CD14-positive monocyte (primary cell): Measurements from ENCODE around the gene OAF. TPM values are rescaled to one million over a fixed set of nuclear protein-coding genes. Genes with fewer than 3 reads are reported as not detected.
A peak's percentile ranks its signal among the peaks of the same experiment; 100 is the strongest.

ENCODE experiments used
- DNase-seq, 3 donors: peaks; one replicate each; pipeline ENCODE4 v3.0.0-alpha.2; 2011 to 2022
- H2AFZ ChIP-seq: 2 replicates; pipeline ENCODE4 v1.6.0; 2012; ENCODE audit warnings: mild to moderate bottlenecking, low read depth, low read length, inconsistent platforms; ENCODE audit not compliant: insufficient read depth, poor library complexity, severe bottlenecking
- H3K27ac ChIP-seq, 2 donors: 1 replicate in 1 of 2; 2 replicates in 1 of 2; pipeline ENCODE4 v1.5.1; 2012 to 2013; ENCODE audit warnings: low read length in 2 of 2, control low read depth in 1 of 2, inconsistent platforms in 1 of 2, low read depth in 1 of 2, mild to moderate bottlenecking in 1 of 2
- H3K27me3 ChIP-seq, 2 donors: one replicate each; pipeline versions ENCODE4 v1.6.0 to v1.6.1; 2011 to 2013; ENCODE audit warnings: low read length in 2 of 2; ENCODE audit not compliant: control insufficient read depth in 2 of 2, insufficient read depth in 2 of 2
- H3K36me3 ChIP-seq, 2 donors: replicated peaks in 1 of 2; 1 replicate in 1 of 2; 2 replicates in 1 of 2; pipeline versions ENCODE4 v1.5.1 to v1.6.1; 2012 to 2013; ENCODE audit warnings: low read length in 2 of 2, control low read depth in 1 of 2, inconsistent platforms in 1 of 2, mild to moderate bottlenecking in 1 of 2; ENCODE audit not compliant: insufficient read depth in 2 of 2, control insufficient read depth in 1 of 2
- H3K4me1 ChIP-seq, 2 donors: 1 replicate in 1 of 2; 2 replicates in 1 of 2; pipeline versions ENCODE4 v1.5.1 to v1.6.1; 2012 to 2013; ENCODE audit warnings: low read length in 2 of 2, control low read depth in 1 of 2, inconsistent platforms in 1 of 2, mild to moderate bottlenecking in 1 of 2, moderate library complexity in 1 of 2; ENCODE audit not compliant: insufficient read depth in 2 of 2, control insufficient read depth in 1 of 2
- H3K4me2 ChIP-seq: replicated peaks from 2 replicates; pipeline ENCODE3; 2012; ENCODE audit warnings: low read length, moderate library complexity, mild to moderate bottlenecking; ENCODE audit not compliant: poor library complexity, severe bottlenecking; ENCODE audit errors: extremely low read depth
- H3K4me3 ChIP-seq, 3 experiments: fragments of 200-600 bp in 1 of 3; sonication (generic) in 1 of 3; replicated peaks in 1 of 3; 1 replicate in 2 of 3; 2 replicates in 1 of 3; pipeline ENCODE4 v1.5.1; 2011 to 2013; ENCODE audit warnings: low read length in 3 of 3, mild to moderate bottlenecking in 3 of 3, control low read depth in 2 of 3, low read depth in 2 of 3, inconsistent platforms in 1 of 3, moderate library complexity in 1 of 3
- H3K79me2 ChIP-seq: 2 replicates; pipeline ENCODE4 v1.6.0; 2012; ENCODE audit warnings: mild to moderate bottlenecking, control low read depth, inconsistent platforms, low read length, moderate library complexity; ENCODE audit not compliant: insufficient read depth
- H3K9ac ChIP-seq: 2 replicates; pipeline ENCODE4 v1.6.0; 2017; ENCODE audit warnings: low read length, mild to moderate bottlenecking; ENCODE audit not compliant: insufficient read depth, poor library complexity, severe bottlenecking
- H3K9me3 ChIP-seq, 2 donors: replicated peaks in 1 of 2; 1 replicate in 1 of 2; 2 replicates in 1 of 2; pipeline versions ENCODE4 v1.5.1 to v1.6.1; 2012 to 2013; ENCODE audit warnings: low read length in 2 of 2, control low read depth in 1 of 2; ENCODE audit not compliant: control insufficient read depth in 1 of 2, insufficient read depth in 1 of 2
- H4K20me1 ChIP-seq: 2 replicates; pipeline ENCODE4 v1.6.0; 2012; ENCODE audit warnings: mild to moderate bottlenecking, low read length, control low read depth, moderate library complexity; ENCODE audit not compliant: insufficient read depth
- H3K27ac Mint-ChIP-seq, 7 donors: one replicate each; pipeline ENCODE4 v1.8.0; 2020; ENCODE audit warnings: mild to moderate bottlenecking in 7 of 7, mixed read lengths in 7 of 7, moderate library complexity in 6 of 7, inconsistent platforms in 2 of 7
- H3K27me3 Mint-ChIP-seq, 3 donors: one replicate each; pipeline ENCODE4 v1.8.0; 2021 to 2022; ENCODE audit warnings: low read depth in 3 of 3, mild to moderate bottlenecking in 3 of 3, mixed read lengths in 3 of 3, moderate library complexity in 3 of 3, inconsistent platforms in 1 of 3
- H3K36me3 Mint-ChIP-seq, 2 donors: one replicate each; pipeline ENCODE4 v1.8.0; 2020; ENCODE audit warnings: mixed read lengths in 2 of 2, inconsistent platforms in 1 of 2, mild to moderate bottlenecking in 1 of 2
- H3K4me1 Mint-ChIP-seq: one replicate; pipeline ENCODE4 v1.8.0; 2020; ENCODE audit warnings: mild to moderate bottlenecking, mixed read lengths
- H3K4me3 Mint-ChIP-seq, 2 donors: one replicate each; pipeline ENCODE4 v1.8.0; 2020; ENCODE audit warnings: mild to moderate bottlenecking in 2 of 2, mixed read lengths in 2 of 2, moderate library complexity in 1 of 2
- H3K9me3 Mint-ChIP-seq, 7 donors: one replicate each; pipeline ENCODE4 v1.8.0; 2020 to 2022; ENCODE audit warnings: mixed read lengths in 7 of 7, mild to moderate bottlenecking in 6 of 7, moderate library complexity in 6 of 7, inconsistent platforms in 2 of 7
- WGBS: methylation state at CpG from one replicate; pipeline ENCODE4 v1.1.5; 2013; ENCODE audit warnings: missing lambda C conversion rate; ENCODE audit not compliant: insufficient coverage; 5-methylcytosine and 5-hydroxymethylcytosine counted together
- intact Hi-C, 2 donors: fragments of 100-400 bp; cut with micrococcal nuclease; formaldehyde crosslinking; loops; one replicate each; pipeline versions ENCODE4 v1.15.0 to v1.15.1; 2023
- polyA plus RNA-seq, 3 donors: library from polyadenylated mRNA; depleted of rRNA in 1 of 3; unstranded in 2 of 3; stranded (reverse) in 1 of 3; fragments of 300-500 nt in 2 of 3; fragments of >200 nt in 1 of 3; fragmentation: Illumina TruSeq in 2 of 3; gene quantifications; 1 replicate in 2 of 3; 2 replicates in 1 of 3; pipeline ENCODE4 v1.2.3, GENCODE V29; 2012 to 2021
- TF ChIP-seq, protein P1 (sequence below): fragments of 200-600 bp; IDR thresholded peaks from one replicate; pipeline ENCODE4 v1.8.0; 2022; ENCODE audit warnings: antibody characterized with exemption, mild to moderate bottlenecking

Gene OAF
- polyA plus RNA-seq, 3 donors: 31.5 to 57.2 (median 49.2) TPM

DNA sequence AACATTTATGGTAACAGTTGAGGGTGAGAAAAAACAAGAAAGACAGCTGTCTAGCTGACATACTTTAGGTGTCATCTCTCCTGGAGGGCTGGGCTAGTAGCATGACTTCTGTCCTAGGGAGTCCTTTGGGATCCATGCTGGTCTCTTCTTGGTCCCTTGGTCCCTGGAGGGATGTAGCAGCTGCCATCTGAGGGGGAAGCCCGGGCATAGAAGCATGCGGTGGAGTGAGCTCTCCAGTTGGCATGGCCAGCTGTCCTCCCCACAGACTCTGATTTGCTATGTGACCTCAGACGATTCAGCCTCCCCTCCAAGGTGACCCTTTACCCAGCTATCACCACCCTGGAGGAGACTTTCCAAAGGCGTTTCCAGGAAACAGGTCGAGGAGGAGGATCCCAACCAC lies 57.9 kb downstream of the OAF start:
- no peaks in the 10 kb centered on the region for H3K36me3 ChIP-seq
- H3K4me2 ChIP-seq: no peak overlapping the region
- TF ChIP-seq, protein P1, sequence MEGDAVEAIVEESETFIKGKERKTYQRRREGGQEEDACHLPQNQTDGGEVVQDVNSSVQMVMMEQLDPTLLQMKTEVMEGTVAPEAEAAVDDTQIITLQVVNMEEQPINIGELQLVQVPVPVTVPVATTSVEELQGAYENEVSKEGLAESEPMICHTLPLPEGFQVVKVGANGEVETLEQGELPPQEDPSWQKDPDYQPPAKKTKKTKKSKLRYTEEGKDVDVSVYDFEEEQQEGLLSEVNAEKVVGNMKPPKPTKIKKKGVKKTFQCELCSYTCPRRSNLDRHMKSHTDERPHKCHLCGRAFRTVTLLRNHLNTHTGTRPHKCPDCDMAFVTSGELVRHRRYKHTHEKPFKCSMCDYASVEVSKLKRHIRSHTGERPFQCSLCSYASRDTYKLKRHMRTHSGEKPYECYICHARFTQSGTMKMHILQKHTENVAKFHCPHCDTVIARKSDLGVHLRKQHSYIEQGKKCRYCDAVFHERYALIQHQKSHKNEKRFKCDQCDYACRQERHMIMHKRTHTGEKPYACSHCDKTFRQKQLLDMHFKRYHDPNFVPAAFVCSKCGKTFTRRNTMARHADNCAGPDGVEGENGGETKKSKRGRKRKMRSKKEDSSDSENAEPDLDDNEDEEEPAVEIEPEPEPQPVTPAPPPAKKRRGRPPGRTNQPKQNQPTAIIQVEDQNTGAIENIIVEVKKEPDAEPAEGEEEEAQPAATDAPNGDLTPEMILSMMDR: no peak
- H3K79me2 ChIP-seq: no peaks in the 10 kb centered on the region
- no peak for DNase-seq
- Mint-ChIP-seq H3K4me1 (no peaks in the 10 kb centered on the region), H3K4me3 (peak overlapping the region in 1 of 2 donors; percentile 35), H3K36me3 (no peaks in the 10 kb centered on the region), H3K27ac (no peak overlapping the region), H3K9me3 (peaks cover 0 to 2% (median 0%) of the 10 kb centered on the region in 7 donors), H3K27me3 (peaks cover 16 to 35% (median 28%) of the 10 kb centered on the region in 3 donors)
- intact Hi-C loops: no loop called here
- H3K9me3 ChIP-seq: no peaks in the 10 kb centered on the region
- WGBS: 100% methylated on average over 2 of the region's 5 CpGs
- no peak overlapping the region for H3K9ac ChIP-seq
- no peak overlapping the region for H3K27ac ChIP-seq
- no peaks in the 10 kb centered on the region for H3K4me1 ChIP-seq
- H4K20me1 ChIP-seq: no peaks in the 10 kb centered on the region
- no peak overlapping the region for H3K4me3 ChIP-seq
- H3K27me3 ChIP-seq: no peaks in the 10 kb centered on the region
- no peak overlapping the region for H2AFZ ChIP-seq

DNA sequence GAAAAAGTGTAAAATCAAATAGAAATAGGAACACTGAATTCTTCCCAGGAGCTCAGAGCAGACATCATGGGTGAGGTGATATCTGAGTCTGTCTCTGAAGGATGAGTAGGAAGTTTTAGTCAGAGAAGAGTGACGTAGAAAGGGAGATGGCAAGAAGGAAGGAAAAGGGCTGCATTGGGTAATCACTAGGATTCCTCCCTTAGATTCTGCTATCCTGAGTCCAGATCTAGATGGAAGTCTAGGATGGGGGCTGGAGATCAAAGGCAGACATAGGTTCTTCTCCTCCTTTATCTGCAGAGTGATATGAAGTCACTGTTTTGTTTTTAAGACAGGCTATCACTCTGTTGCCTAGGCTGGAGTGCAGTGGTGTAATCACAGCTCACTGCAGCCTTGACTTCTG lies 59.6 kb downstream of the OAF start:
- TF ChIP-seq, protein P1: no peak
- no peak for DNase-seq
- H3K9ac ChIP-seq: no peak overlapping the region
- Mint-ChIP-seq H3K9me3 (peaks cover 0 to 2% (median 1%) of the 10 kb centered on the region in 7 donors), H3K4me3 (no peak overlapping the region), H3K36me3 (no peaks in the 10 kb centered on the region), H3K27ac (no peak overlapping the region), H3K4me1 (no peaks in the 10 kb centered on the region), H3K27me3 (peaks cover 17 to 36% (median 18%) of the 10 kb centered on the region in 3 donors)
- H3K27me3 ChIP-seq: no peaks in the 10 kb centered on the region
- no peak overlapping the region for H3K4me3 ChIP-seq
- H2AFZ ChIP-seq: no peak overlapping the region
- H3K36me3 ChIP-seq: no peaks in the 10 kb centered on the region
- no peak overlapping the region for H3K4me2 ChIP-seq
- intact Hi-C loops: no loop called here
- no peaks in the 10 kb centered on the region for H3K4me1 ChIP-seq
- no peaks in the 10 kb centered on the region for H4K20me1 ChIP-seq
- H3K9me3 ChIP-seq: no peaks in the 10 kb centered on the region
- 17% methylated on average over 1 of the region's 1 CpG for WGBS
- no peak overlapping the region for H3K27ac ChIP-seq
- no peaks in the 10 kb centered on the region for H3K79me2 ChIP-seq
